ENCODE results near the gene MARCHF5. TPM values are rescaled to one million over a fixed set of nuclear protein-coding genes. Genes with fewer than 3 reads are reported as not detected.

The MARCHF5 gene
- total and polyA plus RNA-seq, 12 donors = 10.2 to 40.1 (median 31.9) TPM

DNA sequence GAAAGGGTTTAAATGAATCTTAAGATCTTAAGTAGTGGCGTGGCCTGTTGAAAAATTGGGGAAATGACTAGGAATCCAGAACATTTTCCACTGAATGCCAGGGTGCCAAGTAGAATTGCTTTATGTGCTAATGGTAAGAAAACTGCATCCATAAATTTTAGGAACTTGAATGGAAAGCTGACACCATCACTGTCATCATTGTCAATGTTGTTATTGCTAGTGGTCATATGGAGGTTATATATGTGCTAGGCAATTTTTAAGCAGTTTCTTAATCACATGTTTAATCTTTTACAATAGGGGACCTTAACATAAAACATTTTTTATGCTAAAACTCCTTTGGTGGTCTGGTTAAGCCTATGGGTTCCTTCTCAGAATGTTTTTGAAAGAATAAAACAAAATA, 13.1 kb downstream of the MARCHF5 start:
- Histone ChIP-seq H3K36me3 (peaks cover 0 to 20% (median 0%) of the 10 kb centered on the region in 9 donors), H3K4me3 (no peak overlapping the region), H3K4me1 (peaks cover 0 to 58% (median 17%) of the 10 kb centered on the region in 9 donors), H3K27ac (no peak overlapping the region), H3K27me3 (no peaks in the 10 kb centered on the region), H3K9me3 (no peaks in the 10 kb centered on the region)
- DNase-seq (no peak), ATAC-seq (no peak)
- WGBS, 2 donors = 94 to 97% methylated on average over 1 of the region's 1 CpG
- intact Hi-C loops (cut with DNase I) = no loop called here
- TF ChIP-seq, protein P1, sequence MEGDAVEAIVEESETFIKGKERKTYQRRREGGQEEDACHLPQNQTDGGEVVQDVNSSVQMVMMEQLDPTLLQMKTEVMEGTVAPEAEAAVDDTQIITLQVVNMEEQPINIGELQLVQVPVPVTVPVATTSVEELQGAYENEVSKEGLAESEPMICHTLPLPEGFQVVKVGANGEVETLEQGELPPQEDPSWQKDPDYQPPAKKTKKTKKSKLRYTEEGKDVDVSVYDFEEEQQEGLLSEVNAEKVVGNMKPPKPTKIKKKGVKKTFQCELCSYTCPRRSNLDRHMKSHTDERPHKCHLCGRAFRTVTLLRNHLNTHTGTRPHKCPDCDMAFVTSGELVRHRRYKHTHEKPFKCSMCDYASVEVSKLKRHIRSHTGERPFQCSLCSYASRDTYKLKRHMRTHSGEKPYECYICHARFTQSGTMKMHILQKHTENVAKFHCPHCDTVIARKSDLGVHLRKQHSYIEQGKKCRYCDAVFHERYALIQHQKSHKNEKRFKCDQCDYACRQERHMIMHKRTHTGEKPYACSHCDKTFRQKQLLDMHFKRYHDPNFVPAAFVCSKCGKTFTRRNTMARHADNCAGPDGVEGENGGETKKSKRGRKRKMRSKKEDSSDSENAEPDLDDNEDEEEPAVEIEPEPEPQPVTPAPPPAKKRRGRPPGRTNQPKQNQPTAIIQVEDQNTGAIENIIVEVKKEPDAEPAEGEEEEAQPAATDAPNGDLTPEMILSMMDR (IDR thresholded peaks at IDR 0.05) = no peak

DNA sequence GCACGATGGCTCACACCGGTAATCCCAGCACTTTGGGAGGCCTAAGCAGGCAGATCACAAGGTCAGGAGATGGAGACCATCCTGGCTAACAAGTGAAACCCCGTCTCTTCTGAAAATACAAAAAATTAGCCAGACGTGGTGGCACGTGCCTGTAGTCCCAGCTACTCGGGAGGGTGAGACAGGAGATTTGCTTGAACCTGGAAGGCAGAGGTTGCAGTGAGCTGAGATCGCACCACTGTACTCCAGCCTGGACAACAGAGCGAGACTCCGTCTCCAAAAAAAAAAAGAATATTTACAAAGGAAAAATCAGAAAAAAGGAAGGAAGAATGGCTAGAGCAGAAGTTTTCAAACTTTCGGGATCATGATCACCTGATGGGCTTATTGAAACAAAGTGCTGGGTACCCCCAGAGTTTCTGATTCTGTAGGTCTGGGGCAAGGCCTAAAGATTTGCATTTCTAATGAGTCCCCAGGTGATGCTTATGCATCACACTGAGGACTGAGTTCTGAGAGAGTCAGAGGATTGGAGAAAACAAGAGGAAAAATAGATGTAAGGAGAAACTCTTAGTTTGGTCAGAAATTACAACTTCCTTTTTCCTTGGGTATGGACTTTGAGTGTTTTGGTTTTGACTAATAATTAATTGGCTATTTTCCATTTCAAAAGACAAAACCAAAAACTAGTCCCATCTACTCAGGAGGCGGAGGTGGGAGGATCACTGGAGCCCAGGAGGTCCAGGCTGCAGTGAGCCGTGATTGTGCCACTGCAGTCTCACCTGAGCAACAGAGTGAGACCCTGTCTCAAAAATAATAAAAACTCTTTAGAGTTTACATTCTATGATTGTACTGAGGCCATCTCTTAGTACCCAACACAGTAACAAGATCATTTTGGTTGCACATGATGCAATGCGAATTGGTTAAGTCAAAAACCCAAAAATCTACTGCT, 14.4 kb downstream of the MARCHF5 start:
- Histone ChIP-seq H3K36me3 (peaks cover 0 to 13% (median 0%) of the 10 kb centered on the region in 9 donors), H3K9me3 (no peaks in the 10 kb centered on the region), H3K27me3 (no peaks in the 10 kb centered on the region), H3K4me3 (no peak overlapping the region), H3K27ac (no peak overlapping the region), H3K4me1 (peaks cover 0 to 68% (median 17%) of the 10 kb centered on the region in 9 donors)
- no peak for DNase-seq
- intact Hi-C loops (cut with DNase I) = no loop called here
- WGBS, 2 donors = 90 to 91% methylated on average over 13 of the region's 13 CpGs
- TF ChIP-seq, protein P1 (IDR thresholded peaks at IDR 0.05) = no peak
- ATAC-seq = no peak

DNA sequence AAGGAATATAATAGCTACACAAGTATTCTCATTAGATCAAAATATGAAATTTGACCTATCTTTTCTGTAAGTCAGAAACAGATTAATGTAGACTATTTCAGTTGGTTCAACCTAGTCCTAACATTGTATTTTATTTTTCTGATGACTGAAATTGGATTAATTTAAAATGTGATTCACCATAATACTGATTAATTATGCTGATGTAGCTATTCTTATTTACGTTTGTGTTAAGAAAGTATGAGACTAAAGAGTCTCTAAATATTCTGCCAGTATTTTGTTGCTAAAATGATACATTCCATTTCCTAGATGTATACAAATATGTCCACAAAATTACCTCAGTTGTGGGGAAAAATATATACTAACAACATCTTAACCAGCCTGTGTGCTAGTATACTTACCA, 18.3 kb downstream of the MARCHF5 start:
- DNase-seq (no peak), ATAC-seq (no peak)
- no peak overlapping the region for H3K27ac ChIP-seq
- WGBS, 2 donors = 81 to 82% methylated on average over 1 of the region's 1 CpG
- intact Hi-C loops (cut with DNase I) = no loop called here
- H3K9me3 ChIP-seq = no peaks in the 10 kb centered on the region
- H3K36me3 ChIP-seq = peaks cover 0 to 36% (median 4%) of the 10 kb centered on the region in 9 donors
- no peak overlapping the region for H3K4me3 ChIP-seq
- TF ChIP-seq, protein P1 (IDR thresholded peaks at IDR 0.05) = no peak
- no peaks in the 10 kb centered on the region for H3K27me3 ChIP-seq
- peaks cover 0 to 41% (median 3%) of the 10 kb centered on the region in 9 donors for H3K4me1 ChIP-seq

DNA sequence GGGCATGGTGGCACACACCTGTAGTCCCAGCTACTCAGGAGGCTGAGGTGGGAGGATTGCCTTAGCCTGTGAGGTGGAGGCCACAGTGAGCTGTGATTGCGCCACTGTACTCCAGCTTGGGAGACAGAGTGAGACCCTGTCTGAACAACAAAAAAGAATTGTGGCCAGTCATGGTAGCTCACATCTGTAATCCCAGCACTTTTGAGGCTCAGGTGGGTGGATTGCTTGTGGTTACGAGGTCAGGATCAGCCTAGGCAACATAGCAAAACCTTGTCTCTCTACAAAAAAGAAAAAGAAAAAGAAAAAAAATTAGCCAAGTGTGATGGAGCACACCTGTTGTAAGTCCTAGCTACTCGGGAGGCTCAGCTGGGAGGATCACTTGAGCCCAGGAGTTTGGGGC, 22.8 kb downstream of the MARCHF5 start:
- WGBS, 2 donors = 97 to 98% methylated on average over 3 of the region's 3 CpGs
- Histone ChIP-seq H3K36me3 (peaks cover 0 to 58% (median 4%) of the 10 kb centered on the region in 9 donors), H3K9me3 (no peaks in the 10 kb centered on the region), H3K4me3 (no peak overlapping the region), H3K27ac (peak overlapping the region in 1 of 10 donors; percentile 17), H3K4me1 (peaks cover 0 to 34% (median 7%) of the 10 kb centered on the region in 9 donors), H3K27me3 (no peaks in the 10 kb centered on the region)
- intact Hi-C loops (cut with DNase I) = no loop called here
- no peak for DNase-seq
- ATAC-seq = no peak
- TF ChIP-seq, protein P1 (IDR thresholded peaks at IDR 0.05) = no peak

All from heart right ventricle (tissue), 16 donors.